VCaP (cell line): Measurements from ENCODE around the gene DOC2B.
"Not testable (repeated sequence)": the region's sequence is repeated elsewhere in the genome, so short reads cannot be mapped to it uniquely, and the experiment has no call there.

Experiments
- H3K27ac ChIP-seq: fragments of 450-650 bp; 2 replicates; pipeline ENCODE4 v1.5.1; 2017
- CTCF ChIP-seq: fragments of 450-650 bp; conservative IDR thresholded peaks from 2 replicates; pipeline ENCODE4 v1.5.1; 2017; ENCODE audit warnings: mild to moderate bottlenecking, moderate library complexity

The DOC2B gene

DNA sequence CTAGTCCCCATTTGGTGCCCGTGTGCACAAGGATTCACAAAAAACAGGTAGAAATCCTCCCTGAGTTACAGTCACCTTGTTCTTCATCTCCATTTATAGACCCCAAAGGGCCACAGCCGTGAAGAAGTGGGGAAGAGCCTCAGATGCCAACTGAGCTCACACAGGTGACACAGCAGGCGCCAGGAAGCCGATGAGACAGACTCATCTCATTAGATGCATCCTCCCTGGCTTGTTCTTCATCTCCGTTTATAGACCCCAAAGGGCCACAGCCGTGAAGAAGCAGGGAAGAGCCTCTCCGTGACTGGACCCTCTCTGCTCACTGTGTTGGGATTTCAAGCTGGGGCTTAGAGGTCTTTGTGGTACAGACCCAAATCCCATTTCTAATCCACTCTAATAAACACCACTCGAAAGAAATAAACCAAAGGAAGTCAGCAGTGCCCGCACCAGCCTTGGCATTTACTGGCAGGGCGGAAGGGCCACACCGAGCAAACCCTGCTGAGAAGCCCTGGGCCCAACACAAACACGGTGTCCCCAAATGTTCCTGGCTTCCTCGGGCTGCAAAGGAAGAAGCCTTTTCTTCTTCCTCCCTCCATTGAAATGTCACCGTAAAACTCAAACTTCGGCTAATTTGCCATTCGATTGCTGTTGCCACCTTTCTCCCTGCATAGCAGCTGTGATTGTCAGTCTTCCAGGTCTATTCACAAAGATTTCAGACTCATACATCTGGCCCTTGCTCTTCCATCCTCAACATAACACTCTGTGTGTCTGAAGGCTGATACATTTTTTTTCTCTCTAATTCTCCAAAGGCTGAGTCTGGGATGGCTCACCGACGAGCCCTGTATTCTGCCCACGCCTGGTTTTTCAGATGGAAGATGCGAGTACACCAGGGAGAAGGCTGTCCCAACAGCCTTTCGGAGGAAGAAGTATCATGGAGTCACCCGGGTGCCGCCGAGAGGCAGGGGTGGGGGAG, 44.9 kb upstream of the DOC2B start:
- no peak for TF ChIP-seq CTCF
- no peak overlapping the region for H3K27ac ChIP-seq

GRCh38 chr17:225551-225950, 44.1 kb upstream of the DOC2B start:
- H3K27ac ChIP-seq = no peak overlapping the region
- no peak for TF ChIP-seq CTCF

DNA sequence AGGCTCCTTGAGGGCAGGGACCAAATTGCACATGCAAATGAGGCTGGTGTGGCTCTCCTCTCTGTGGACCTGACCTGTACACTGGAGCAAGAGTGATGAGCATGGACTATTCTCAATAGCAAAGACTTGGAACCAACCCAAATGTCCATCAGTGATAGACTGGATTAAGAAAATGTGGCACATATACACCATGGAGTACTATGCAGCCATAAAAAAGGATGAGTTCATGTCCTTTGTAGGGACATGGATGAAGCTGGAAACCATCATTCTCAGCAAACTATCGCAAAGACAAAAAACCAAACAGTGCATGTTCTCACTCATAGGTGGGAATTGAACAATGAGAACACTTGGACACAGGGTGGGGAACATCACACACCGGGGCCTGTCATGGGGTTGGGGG, 43.1 kb upstream of the DOC2B start:
- H3K27ac ChIP-seq = not testable (repeated sequence)

DNA sequence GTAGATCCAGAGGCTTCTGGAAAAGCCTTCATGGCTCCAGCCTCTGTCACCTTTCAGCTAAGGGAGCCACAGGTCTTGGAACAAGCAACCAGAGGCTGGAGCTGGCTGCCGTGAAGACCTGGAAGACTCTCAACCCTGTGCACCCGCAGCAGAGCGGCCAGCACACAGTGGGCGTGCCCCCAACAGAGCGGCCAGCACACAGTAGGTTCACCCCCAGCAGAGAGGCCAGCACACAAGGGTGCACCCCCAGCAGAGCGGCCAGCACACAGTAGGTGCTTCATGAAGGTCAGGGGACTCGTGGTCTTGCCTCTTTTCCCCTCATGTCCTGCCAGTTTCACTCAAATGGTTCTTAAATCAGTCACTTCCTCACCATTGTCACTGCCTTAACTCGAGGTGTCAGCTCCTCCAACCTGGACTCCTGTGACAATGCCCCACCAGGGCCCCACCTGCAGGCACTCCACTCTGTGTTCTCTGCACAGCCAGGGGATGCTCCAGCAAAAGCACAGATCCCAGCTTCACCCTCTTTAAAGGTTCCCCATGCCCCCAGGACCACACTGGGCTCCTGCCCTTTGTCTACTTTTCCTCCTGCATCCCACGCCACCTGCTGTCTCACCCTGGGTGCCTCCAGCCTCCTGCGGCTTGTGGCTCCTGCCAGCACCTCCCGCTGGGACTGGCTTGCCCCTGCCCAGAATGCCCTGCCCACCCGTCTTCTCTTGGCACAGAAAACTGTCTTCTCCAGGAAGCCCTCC, 42.4 kb upstream of the DOC2B start:
- TF ChIP-seq CTCF = no peak

DNA sequence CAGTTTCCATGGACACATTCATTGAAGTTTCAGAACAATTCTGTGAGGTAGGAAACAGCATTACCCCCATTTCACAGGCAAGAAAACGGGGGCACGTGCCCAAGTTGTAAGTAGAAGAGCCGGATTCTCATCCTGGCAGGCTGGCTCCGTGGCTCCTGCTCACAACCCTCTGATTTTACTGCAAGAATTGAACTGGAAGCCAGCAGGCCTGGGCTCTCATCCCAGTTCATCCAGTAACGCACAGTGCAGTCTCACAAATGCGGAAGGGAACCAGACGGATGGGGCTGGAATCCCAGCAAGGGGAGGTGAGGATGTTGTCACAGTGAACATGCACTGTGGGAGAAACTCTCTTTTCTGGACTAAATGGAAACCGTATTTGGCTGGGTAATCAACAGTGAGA, 40.7 kb upstream of the DOC2B start:
- no peak for TF ChIP-seq CTCF
- H3K27ac ChIP-seq = no peak overlapping the region

More for the DNA sequence above, 42.4 kb upstream of the DOC2B start:
- H3K27ac ChIP-seq = no peak overlapping the region

DNA sequence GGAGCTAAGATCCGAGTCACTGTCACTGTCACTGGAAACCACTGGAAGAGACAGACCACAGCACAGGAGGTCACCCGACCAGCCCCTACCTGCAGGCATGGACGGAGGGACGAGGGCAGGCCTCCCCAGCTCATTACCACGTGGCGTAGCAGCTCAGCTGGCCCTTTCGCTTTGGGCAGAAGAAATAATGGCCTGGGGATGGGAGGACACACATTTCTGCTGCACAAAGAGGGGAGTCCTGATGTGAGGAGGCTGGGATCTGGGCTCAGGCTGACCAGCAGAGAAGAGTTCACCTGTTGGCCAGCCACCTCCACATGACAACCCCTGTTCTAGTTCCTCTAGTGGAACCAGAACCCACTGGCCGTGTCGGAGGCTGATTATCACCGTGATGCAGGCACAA, 38.2 kb upstream of the DOC2B start:
- H3K27ac ChIP-seq = no peak overlapping the region
- no peak for TF ChIP-seq CTCF

DNA sequence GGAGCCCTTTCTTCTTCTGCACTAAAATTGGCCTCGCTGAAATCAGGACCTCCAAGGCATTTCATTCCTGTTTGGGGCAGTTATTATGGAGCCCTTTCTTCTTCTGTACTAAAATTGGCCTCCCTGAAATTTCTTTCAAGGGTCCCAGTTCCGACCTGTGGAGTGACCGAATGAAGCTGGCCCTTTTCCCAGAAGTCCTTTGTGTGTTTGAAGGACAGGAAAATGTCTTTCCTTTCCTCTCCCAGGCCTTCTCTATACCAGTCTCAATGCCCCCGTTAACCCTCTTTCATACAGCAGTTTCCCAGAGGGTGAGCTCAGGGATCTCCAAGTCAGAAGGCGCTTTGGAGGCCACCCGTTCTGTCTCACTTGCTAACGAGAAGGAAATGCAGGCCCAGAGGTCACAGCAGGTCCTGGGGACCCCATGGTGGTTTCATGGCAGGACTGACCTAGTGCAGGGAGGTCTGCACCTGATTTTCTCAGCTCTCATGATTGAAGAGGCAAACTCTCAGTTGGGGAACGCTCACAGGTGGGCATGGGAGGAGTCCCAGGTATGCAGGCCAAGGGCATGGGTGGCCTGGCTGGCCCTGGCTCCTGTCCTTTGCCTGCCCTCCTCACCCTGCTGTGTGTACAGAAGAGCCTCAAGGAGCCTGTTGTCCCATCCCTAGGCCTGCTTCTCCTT, 37.1 kb upstream of the DOC2B start:
- no peak overlapping the region for H3K27ac ChIP-seq
- no peak for TF ChIP-seq CTCF
